ENCODE results near the gene ZNRF4.
"Not testable (repeated sequence)": the region's sequence is repeated elsewhere in the genome, so short reads cannot be mapped to it uniquely, and the experiment has no call there.

ZNRF4 gene

GRCh38 chr19:5473646-5474045, 18.4 kb downstream of the ZNRF4 start:
- DNase-seq (ENCODE audit: low read depth), result no peak

GRCh38 chr19:5477451-5478215, 22.4 kb downstream of the ZNRF4 start:
- DNase-seq (ENCODE audit: low read depth), result no peak

DNA sequence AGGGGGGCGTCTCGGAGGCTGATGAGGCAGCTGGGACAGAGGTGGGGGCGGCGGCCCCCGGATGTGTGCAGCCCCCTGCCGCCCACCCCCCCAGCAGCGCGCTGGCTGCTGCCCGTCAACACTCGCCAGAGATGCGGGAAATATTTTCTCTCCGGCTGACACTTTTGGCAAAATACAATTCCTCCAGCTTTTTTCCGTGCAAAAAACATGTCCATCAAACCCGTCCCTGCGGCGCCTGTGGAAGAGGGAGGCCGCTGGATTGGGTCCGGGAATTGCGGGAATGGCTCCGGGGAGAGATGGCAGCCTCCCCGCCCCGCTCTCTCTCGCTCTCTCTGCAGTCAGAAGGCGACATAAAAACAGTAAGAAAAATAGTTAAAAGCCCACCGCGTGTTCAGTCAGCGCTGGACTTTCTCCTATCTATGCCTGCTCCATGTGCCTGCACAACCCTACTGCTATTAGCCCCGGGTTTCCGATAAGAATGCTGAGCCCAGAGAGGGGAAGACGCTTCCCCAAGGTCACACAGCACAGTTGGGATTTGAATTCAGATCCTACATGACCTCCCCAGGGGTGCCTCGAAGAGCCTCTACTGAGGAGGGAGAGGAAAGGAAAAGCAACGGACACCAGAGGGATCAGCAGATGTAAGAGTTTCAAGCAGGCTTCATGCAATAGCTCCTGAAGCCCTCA, 23.2 kb downstream of the ZNRF4 start:
- no peak for DNase-seq (ENCODE audit: low read depth)

- no peak for DNase-seq (ENCODE audit: low read depth)
Measured at GRCh38 chr19:5478925-5479588, 23.8 kb downstream of the ZNRF4 start.

GRCh38 chr19:5479958-5480357, 24.7 kb downstream of the ZNRF4 start:
- DNase-seq (ENCODE audit: low read depth), result no peak

GRCh38 chr19:5480427-5480836, 25.2 kb downstream of the ZNRF4 start:
- DNase-seq (ENCODE audit: low read depth), result peak; percentile 54

- DNase-seq (ENCODE audit: low read depth), result no peak
Measured at GRCh38 chr19:5481957-5482356, 26.7 kb downstream of the ZNRF4 start.

DNA sequence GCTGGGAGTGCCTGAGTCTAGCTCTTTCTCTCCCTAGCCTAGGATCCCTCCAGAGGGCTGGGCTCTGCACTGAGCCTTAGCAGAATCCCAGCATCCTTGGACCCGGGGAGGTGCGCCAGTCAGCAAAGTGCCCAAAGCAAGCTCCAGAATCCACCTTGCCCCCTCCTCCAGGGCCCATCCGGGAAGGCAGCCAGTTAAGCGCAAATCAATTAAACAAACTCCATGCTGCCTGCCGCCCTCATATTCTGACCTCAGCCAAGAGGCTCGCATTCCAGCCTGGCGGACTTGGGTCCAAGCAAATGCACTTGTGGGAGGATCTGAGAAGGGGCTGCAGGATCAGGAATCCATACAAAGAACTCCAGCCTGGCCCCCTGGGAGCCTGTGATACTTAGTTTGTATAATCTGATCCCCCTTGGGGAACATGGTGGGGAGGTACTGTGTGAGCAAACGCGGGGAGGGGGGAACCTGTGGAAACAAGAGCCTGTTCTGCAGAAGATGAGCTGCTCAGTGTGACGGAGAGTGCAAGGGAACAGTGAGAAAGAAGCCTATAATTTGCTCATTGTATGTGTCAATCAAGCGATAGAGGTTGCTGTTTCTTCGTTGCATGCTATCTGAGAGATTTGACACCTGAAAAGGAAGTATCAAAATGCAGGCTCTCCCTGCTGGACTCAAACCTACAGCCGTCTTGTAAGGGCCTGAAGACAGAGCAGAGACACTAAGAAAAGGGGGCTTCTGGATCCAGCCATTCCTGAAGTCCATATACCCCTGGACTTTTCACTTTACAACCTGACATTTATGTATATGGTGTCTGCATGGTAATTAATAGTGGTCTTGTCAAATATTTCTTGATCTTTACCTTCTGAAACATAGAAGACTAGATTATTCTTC, 29.4 kb downstream of the ZNRF4 start:
- DNase-seq (ENCODE audit: low read depth), result no peak

DNA sequence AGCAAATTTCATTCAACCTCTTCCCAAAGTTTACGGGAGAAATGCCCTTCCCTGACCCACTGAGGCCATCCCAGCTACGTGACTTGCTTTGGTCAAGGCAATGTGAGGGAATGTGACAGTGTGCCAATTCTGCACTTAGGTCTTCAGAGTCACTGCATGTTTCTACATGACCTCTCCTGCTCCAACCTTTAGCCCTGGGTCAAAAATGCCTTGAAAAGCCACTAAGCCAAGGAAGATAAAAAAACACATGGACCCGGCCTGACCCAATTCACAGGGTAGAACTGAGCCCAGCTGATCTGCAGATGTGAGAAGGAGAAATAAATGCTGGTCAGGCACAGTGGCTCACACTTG, 30.0 kb downstream of the ZNRF4 start:
- no peak for DNase-seq (ENCODE audit: low read depth)

DNA sequence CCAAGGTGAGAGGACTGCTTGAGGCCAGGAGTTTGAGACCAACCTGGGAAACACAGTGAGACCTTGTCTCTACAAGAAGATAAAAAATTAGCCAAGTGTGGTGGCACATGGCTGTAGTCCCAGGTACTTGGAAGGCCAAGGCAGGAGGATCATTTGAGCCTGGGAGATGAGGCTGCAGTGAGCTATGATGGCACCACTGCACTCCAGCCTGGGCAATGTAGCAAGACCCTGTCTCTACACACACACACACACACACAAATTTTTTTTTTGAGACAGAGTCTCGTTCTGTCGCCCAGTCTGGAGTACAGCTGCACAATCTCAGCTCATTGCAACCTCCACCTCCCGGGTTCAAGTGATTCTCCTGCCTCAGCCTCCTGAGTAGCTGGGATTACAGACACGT, 30.4 kb downstream of the ZNRF4 start:
- DNase-seq (ENCODE audit: low read depth), result not testable (repeated sequence)

DNA sequence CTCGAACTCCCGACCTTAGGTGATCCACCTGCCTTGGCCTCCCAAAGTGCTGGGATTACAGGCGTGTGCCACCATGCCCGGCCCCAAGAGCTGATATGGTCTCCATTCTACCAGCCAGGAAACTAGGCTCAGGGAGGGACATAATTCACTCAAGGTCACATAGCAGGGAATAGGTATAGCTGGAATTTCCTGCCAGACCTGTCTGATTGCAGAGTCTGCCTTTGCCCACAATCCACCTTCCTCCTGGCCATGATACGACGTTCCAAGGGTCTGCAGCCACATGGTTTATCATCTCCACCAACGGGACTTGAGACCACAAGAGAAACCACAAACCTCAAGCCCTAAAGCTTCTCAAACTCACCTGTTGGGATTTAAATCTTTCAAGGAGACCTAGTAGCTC, 32.0 kb downstream of the ZNRF4 start:
- DNase-seq (ENCODE audit: low read depth), result no peak

DNA sequence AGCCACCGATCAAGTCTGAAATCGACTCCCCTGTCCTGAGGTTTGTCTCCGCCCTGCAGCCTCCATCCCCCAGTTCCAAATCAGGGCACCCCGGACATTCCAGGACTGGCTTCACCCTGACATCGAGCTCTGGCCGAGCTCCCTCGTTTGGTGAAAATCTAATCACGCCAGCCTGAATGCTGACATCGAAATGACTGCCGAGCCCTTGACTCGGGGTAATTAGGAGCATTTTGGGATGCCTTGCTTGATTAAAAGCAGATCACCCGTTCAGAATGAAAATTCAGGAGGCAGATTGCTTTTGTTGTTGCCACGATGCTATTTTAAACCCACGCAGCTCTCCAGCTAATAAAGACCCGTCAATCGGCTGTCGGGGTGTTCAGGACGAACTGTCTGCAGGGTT, 34.3 kb downstream of the ZNRF4 start:
- no peak for DNase-seq (ENCODE audit: low read depth)

- DNase-seq (ENCODE audit: low read depth), result no peak
Measured at GRCh38 chr19:5491565-5491964, 36.3 kb downstream of the ZNRF4 start.

DNA sequence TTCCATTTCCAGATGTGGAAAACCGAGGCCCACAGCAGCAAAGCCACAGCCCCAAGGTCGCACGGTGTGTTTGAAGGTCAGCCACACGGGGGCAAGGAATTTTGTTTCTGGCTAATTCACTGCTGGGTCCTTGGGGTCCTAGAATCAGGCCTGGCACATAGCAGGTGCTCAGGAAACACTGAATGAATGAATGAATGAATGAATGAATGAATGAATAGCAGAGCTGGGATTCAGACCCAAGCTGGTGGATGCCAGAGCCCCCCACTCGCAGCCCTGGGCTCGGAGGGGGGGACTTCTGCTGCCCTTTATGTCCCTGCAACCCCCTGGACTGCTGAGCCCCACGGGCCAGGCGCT, 37.0 kb downstream of the ZNRF4 start:
- no peak for DNase-seq (ENCODE audit: low read depth)

DNA sequence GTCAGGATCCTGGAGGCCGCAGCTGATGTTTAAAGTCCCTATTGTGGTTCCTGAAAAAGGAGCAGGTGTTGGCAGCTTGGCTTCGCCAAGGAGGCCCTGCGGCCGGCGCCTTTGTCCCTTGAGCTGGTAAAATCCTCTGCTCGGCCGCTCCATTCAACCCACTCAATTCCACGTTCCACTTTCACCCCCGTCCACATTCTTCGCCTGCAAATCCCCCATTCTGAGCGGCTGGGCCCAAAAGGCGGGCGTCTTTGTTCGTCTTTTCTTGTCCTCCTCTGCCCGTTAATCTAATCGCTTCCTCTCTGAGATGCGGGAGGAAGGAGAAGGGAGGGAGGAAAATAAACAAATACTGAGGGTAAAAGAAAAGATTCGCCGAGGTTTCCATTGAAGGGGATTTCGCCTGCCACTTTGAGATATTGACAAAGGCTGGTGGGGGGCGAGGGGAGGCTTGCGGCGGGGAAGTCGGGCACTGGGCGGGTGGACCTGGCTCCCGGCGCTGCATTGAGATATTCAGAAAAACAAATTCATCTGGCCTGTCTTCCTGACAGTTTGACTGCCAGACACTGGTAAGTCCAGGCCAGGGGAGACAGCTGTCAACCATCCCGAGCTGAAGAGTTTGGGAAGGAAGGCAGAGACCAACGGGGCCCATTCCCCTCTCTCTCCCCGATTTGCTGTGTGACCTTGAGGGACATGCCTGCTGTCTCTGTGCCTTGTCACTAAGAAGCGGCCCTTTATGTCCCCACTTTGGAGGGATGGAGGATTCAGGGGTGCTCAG, 37.6 kb downstream of the ZNRF4 start:
- DNase-seq (ENCODE audit: low read depth), result no peak

- DNase-seq (ENCODE audit: low read depth), result no peak
Measured at GRCh38 chr19:5494773-5495172, 39.6 kb downstream of the ZNRF4 start.

GRCh38 chr19:5495792-5496191, 40.6 kb downstream of the ZNRF4 start:
- DNase-seq (ENCODE audit: low read depth), result no peak

DNA sequence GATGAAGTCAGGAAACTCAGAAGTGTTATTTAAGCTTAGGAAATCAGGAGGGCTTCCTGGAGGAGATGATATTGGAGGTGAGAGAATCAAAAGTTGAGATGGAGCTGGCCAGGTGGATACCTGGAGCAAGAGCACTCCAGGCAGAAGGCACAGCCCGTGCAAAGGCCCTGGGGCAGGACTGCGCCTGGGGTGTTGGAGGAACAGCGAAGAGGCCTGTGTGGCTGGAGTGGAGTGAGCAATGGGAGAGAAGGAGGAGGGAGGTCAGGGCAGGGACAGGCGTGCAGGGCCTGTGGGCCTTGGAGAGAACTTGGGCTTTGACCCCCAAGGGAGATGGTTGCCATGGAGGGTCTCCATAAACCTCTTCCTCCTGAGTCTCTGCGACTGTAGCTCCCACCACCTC, 42.1 kb downstream of the ZNRF4 start:
- no peak for DNase-seq (ENCODE audit: low read depth)

- DNase-seq (ENCODE audit: low read depth), result no peak
Measured at GRCh38 chr19:5498830-5499550, 43.8 kb downstream of the ZNRF4 start.

GRCh38 chr19:5501907-5502306, 46.7 kb downstream of the ZNRF4 start:
- no peak for DNase-seq (ENCODE audit: low read depth)

DNA sequence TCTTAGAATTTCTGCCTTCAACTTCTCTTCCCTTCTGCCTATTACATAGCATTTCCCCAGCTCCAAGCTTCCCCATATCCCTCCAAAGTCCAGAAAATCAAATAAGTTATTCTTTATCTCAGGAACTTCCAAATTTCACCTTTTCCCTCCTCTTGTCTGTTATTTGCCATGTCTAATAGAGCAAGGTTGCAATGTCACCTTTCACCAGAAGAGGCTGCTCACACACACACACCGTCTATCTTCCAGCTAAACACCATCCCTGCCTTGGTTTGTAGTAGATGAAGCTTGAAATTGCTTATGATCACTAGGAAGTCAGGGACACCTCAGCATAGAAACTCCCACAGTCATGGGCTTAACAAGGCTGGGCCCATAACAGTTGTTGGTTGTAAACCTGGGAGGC, 48.4 kb downstream of the ZNRF4 start:
- no peak for DNase-seq (ENCODE audit: low read depth)

Data from ELR (cell line).